Stimulated activated naive CD8-positive, alpha-beta T cell treated with anti-CD3 and anti-CD28 coated beads, Interleukin-15, Interleukin-2, amounts not matched to agents 100 U/mL and 50 U/mL, for 24 hours (primary cell): Measurements from ENCODE around the gene HES1.

Source experiments
- ATAC-seq: fragments of 150-1000 bp; cut with Tn5 transposase; one replicate; pipeline ENCODE4 v1.10.0; 2021
- DNase-seq: peaks from one replicate; pipeline ENCODE4 v3.0.0; 2021

Gene HES1

DNA sequence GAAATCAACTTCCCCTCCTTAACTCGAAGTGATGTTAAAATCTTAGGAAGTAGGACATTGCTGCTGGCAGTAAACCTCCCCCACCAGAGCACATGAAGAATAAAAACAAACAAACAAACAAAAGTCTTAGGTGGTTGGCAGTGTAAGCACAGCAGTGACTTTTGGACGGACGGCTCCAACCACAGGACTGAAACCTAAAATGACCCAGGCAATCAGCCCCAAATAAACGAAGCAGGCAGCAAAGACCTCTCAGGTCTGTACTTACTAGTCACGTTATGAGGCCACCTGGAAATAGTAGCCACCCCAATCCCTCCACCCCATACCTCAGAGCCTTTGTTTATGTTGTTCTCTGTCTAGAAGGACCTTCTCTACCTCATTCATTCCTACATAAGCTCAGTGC is 33.5 kb upstream of the HES1 start:
- ATAC-seq (no peak), DNase-seq (no peak)

DNA sequence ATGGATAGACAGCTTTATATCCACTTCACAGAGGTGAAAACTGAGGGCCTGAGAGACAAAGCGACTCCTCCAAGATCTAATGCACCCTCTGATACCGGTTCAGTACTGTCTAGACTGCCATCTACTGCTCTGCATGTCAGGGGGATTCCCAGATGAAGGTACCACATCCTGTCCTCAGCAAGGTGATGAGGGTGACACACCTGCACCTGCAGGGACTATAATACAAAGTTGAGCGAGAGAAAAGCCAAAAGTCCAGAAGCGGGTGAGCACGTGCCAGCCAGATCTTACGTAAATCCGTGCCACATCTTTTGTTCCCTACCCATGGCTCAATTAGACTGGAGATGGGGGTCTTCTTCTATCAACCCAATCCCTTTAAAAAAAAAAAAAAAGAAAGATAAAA is 32.4 kb upstream of the HES1 start:
- ATAC-seq = no peak

DNA sequence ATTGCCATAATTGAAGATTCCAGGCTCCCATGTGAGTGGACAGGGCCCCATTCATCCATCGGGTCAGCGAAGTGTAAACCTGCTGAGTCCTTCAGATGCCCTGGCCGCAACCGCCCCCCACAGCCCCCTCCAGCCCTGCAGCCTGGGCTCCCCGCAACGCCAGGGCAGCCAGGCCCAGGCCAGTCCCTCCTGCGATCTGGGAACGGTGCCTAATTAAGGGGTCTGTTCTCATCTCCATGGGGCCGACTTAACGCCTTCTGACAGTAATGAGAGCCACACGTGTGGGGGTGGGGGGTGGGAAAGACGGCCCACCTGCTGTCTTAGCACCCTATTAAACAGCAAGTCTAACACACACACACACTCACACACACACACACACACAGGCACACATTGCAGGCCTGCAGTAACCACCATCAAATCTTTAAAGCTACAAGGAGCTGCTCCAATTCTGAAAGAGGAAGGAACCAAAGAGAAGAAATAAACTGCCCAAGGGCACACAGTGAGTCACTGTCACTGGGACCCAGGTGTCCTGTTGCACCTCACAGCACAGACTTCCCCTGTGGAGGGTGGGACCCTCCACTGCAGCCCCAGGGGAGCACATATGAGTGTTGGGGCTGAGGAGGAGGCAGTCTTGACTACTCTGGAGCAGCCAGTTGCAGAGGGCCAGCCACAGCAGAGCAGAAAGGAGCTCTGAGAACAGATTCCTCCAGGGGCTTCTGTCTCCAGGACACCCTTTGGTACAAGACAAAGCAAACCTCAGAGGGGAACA is 31.8 kb upstream of the HES1 start:
- DNase-seq (peak; percentile 31), ATAC-seq (peak; percentile 51)

More for the DNA sequence above, 32.4 kb upstream of the HES1 start:
- peak; percentile 18 for DNase-seq

DNA sequence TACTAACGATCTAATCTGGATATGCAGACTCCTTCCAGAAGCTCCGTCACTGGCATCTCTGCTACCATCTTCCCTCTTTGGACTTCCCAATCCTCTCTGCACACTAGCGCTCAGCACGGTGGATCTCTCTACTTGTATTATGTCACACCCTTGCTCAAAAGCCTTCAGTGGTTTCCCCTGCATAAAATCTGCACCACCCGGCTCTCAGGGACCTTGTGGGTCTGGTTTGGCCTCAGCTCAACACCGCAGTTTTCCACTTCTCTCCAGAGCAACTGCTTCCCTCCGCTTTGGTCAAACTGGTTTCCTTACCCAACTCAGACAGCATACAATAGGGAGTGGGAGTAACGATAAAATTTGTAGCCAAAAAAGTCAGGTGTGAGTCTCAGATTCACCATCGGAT is 30.7 kb upstream of the HES1 start:
- no peak for DNase-seq
- ATAC-seq = no peak

DNA sequence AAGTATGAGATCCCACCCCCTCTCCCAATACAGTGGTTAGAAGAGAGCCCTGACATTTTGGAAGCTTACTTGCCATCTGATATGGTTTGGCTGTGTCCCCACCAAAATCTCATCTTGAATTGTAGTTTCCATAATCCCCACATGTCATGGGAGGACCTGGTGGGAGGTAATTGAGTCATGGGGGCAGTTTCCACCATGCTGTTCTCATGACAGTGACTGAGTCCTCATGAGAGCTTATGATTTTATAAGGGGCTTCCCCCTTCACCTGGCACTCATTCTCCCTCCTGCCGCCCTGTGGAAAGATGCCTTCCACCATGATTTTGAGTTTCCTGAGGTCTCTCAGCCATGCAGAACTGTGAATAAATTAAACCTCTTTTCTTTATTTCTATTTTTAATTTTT is 28.8 kb upstream of the HES1 start:
- DNase-seq (peak; percentile 55), ATAC-seq (peak; percentile 84)

DNA sequence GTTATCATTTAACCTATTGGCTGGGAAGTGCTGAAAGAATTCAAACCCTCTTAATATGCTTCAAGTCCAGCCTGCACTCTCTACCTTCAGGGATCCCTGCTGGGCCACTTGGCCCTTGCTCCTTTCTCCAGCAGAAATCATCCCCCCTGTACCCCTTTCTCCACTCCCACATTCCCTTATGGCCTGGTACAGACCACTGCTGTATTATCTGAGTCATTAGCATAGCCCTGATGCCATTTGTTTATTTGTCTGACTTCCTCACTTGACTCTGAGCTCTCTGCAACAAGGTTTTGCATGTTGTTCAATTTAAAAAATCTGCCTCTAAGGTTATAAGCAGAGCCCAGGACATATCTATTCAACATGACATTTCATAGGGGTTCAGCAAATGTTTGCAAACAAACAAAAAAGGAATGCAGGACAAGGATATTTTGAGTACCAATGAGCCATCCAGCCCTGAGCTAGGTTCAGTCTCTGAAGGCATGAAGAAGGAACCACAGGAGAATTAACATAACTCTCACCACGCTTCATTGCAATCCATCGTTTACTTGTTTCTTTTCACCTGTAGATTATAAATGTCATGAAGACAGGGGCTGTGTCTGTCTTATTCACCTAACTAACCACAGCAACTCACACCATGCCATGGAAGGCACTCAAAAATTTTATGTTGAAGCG is 26.6 kb upstream of the HES1 start:
- ATAC-seq (no peak), DNase-seq (no peak)

DNA sequence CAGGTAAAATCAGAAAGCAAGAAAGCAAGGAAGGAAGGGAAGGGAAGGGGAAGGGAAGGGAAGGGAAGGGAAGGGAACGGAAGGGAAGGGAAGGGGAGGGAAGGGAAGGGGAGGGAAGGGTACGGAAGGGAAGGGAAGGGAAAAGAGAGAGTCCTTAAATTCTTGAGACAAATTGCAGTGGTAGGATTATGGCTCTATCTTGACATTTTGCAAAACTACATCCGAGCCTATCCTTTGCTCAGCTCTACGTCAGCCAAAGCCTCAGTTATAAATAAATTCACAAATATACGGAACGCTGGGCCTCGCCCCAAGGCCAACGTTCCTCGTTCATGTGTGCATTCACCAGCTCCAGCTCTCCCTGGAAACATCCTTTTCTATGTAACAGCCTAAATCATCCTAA is 25.5 kb upstream of the HES1 start:
- no peak for ATAC-seq

DNA sequence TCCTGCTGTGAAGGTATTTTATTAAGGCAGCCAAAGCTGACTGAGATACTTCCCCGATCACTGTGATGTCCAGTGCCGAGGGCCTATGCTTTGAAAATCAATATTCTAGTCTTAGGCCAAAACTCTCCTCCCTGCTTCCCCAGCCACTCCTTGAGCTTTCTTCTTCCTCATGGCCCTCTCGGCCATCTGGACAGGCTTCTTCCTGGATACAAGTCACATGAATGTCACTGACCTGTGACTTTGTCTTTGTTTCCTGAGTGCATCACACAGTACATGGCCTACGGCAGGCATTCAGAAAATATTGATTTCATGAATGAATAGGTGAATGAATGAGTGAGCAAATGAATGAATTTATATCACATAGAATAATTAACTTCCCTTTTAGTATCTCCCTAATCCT is 24.6 kb upstream of the HES1 start:
- DNase-seq (no peak), ATAC-seq (no peak)

More for the DNA sequence above, 25.5 kb upstream of the HES1 start:
- no peak for DNase-seq

DNA sequence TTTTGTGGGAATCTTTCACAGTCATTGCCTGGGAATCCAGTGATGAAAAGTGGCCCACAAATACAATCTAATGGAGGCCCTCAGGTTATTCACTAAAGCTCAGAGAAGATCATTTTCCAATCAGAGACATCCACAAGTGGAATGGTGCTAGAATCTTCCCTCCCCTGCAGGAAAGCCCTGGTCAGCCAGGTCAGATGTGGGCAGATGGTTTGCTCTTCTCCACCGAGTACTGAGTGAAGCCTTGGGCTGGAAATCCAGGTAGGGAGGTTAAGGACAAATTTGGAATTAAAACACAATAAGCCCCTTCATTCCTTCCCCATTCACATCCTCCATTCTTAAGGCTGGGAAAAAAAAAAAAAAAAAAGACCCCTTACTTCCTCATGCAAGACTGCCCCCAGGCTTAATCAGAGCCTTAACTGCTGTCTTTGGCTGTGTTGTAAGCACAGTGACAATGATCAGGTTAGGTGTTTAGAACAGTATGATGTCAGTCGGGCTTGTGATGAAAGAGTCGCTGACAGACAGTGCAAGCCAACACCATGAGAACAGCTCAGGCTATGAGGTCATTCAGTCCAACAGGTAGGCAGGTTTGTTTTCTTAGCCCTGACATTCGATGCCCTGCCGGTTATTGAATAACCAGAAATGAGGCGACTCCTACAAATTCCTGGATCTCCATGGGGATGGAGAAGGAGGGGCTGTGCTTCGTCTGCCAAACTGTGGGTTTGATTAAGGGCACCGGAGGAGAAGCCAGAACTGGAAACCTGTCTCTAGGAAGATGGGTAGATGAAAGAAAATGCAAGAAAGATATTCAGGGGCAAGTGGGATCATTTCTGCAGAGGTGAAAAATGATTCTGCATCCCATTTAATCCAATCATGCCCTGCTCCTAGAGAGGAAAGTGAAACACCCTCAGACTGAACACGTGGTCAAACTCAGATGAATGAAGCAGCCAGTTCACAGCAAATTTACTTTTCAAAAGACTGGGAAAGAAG is 23.5 kb upstream of the HES1 start:
- no peak for ATAC-seq
- no peak for DNase-seq

DNA sequence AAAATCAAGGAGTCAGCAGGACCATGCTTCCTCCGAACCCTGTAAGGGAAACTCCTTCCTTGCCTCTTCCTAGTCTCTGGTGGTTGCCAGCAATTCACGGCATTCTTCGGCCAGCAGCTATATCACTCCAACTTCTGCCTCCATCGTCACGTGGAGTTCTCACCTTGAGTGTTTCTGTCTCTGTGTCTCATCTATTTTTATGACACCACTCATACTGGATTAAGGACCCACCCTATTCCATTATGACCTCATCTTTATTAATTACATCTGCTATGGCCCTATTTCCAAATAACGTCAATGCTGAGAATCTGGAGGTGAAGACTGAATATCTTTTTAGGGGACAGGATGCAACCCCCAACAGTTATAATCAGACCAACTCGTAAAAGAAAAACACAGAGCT is 21.8 kb upstream of the HES1 start:
- no peak for DNase-seq

DNA sequence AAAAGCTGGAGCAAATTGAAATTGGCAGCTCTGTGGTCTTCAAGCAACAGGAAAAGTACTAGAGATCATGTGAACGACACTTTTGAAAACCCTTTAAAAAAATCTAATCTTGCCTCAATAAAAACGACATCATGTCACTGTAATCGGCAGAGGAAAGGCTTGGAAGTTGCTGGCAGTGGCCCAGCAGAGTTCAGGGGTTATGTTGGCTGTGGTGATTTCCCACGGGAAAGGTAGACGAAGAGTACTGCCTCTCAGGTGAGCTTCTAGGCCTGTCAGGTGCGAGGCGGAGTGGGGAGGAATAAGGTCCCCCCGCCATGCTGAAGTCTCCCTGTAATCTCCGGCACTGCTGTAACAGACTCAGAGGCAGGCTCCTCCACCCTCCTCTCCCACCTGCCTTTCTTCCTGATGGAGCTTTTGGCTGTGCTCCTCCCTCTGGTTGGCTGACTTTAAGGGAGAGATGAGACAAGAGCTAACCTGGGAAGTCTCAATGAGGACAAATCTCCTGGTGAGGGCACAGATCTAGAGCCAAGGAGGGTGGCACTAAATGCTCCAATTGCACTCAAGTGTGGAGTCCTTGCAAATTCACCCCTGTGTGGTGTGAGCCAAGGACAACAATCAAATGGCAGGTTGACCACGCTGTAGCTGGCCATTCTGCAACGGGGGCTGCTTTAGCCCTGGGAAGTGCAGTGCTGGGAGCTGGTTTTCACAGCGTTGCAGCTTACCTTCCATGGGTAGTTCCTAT is 18.7 kb upstream of the HES1 start:
- DNase-seq = no peak
- no peak for ATAC-seq

More for the DNA sequence above, 21.8 kb upstream of the HES1 start:
- no peak for ATAC-seq

DNA sequence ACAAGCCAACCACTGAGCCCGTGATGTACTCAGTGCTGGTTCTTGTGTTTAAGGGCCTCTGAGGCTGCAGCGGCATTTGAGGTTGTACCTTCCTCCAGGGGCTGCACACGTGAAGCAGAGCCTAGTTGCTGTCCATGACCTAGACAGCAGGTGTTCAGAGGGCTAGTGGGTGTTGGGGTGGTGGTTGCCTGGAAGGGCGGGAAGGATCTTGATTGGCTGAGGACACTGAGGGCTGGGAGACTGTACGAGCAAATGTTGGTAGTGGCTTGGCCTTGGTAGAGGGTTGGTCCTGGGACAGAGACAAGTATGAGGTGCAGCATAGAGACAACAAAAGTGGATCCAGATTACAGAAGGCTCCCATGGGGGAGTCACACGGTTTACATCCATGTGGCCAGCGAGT is 17.0 kb upstream of the HES1 start:
- DNase-seq (no peak), ATAC-seq (no peak)

DNA sequence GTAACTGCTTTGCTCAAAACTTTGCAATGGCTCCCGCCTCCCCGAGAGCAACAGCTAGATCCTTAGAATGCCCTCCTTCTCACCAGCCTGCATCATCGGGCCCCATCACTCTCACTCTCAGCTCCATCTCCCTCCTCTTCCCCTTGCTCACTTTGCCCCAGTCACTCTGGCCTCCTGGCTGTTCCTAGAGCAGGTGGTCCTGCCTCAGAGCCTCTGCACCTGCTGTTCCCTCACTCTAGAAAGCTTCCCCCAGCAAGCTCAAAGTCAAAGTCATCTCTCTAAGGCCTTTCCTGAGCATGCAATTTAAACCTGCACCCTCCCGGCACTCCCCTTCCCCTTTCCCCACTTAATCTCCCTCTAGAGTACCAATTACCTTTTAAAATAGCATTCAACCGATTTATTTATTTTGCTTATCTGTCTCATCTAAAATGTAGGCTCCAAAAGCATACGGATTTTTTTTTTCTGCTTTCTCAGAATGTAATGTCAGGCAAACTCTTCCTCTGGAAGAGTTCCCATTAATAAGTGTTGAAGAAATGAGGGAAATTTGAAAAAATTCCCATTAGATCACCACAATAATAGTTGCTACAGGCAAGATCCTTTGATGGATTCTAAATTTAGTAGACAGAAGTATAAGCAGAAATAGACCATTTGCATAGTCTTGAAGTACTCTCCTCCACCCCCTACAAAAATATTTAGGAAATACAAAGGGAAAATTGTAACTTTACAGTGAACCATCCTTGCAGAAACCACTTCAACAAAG is 15.9 kb upstream of the HES1 start:
- ATAC-seq (no peak), DNase-seq (no peak)

DNA sequence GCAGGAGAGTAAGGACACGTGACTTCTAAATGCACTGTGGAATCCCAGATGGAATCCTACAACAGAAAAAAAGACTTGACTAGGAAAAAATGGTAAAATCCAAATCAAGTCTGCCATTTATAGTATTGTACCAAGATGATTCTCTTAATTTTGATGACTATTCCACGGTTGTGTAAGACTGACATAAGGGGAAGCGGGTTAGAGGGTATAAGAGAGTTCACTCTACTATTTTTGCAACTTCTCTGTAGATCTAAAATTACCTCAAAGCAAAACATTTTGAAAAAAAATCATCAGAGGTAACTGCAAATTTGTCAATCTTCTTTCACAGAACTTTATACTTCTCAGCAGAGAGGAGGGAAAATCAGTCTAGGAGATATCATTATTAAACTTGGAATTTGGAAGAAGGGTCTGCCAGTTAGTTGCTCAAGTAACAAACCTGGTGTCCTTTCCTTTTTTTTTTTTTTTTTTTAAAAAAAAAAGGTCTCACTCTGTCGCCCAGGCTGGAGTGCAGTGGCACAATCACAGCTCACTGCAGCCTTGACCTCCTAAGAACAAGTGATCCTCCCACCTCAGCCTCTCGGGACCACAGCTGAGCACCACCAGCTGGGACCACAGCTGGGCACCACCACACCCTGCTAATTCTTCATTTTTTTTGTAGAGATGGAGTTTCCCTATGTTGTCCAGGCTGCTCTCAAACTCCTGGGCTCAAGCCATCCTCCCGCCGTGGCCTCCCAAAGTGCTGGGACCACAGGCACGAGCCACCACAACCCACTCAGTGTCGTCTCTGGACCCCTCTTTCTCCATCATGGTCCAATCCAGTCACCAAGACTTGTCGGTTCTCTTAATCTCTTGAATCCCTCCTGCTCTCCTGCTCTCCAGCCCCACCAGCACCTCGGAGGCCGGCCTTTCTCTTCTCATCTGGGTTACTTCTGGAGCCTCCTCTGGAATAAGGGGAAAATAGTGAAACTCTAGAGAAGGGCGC is 14.9 kb upstream of the HES1 start:
- ATAC-seq (no peak), DNase-seq (no peak)

DNA sequence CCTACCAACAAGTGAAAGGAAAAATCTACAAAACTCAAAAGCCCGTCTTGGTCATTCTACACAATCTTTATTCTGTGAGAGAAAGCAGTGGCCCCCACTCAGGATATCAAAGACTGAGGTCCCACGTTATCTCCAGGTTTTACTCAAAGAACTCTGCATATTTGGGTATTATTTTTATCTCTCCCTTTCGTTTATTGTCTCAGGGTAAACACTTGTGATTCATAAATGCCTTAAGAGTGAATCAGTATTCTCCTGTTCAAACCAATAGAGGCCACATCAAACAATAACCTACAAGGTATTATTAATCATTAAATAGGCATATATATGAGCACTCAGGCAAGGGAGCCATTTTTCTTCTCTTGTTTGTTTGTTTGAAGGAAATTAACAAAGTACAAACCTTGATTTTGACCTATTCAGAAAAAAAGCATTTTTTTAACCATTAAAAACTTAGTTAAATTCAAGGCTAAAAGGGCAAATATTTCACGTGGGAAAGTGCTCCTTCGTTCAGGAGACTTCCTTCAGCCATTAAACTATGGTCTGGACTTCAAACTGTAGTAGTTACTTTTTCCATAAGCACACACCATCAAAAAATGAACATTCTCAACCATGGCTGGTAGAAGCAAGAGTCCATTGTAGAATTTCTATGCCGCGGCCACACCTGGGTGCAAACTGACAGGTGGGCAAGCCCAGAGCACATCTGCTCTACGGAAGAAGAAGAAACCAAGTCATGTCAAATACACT is 13.9 kb upstream of the HES1 start:
- no peak for DNase-seq

DNA sequence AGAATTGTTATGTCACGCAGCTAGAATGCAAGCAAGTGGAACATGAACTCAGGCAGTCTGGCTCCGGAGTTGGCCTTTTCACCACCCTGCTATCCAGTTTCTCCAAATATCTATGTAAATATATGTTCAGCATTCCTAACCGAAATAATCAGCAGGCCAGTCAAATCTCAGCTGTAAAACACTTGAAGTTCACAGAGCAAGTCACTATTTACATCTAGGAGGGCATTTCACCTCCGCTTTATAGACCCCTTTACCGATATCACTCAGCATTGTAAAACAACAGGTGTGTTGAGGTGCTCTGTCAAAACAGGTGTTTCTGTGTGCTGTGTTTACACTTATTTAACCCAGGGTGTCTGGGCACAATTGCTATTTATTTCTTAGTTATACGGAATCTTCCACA is 12.2 kb upstream of the HES1 start:
- ATAC-seq (no peak), DNase-seq (no peak)

More for the DNA sequence above, 13.9 kb upstream of the HES1 start:
- ATAC-seq = no peak

DNA sequence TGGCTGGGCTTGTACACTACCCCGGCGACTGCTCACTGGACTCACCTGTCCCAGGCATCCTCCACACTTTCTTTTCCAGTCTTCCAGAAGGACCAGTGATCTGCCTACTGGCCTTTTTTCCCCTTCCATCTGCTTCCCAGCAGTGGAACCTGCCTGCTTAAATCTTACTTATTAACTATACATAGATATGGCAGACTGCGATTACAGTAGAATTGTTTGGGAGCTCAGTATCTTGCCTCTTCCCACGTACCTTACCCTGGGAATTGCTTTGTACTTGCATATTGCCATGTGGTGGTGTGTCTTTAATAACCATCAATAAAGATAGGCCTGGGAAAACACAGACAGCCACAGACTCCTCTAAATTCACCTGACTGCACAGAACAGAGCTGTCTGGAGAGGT is 11.8 kb upstream of the HES1 start:
- ATAC-seq (no peak), DNase-seq (no peak)

DNA sequence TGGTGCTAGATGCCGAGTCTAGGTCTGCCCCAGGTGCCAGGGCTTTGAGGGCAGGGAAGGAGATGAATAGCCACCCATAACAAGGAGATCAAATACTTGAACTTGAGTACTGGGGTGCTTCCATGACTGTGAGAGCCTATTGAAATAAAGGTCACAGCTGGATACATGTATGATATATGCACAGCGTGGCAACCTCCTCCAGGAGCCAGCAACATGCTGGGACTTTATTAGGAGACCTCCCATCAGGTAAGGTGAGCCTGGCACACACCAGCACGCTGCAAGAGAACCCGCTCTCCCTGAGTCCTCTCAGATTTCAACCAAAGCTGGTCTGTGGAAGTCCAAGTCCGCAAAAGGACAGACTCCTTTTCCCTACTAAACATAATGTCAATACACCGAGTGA is 10.5 kb upstream of the HES1 start:
- DNase-seq = no peak
- no peak for ATAC-seq

DNA sequence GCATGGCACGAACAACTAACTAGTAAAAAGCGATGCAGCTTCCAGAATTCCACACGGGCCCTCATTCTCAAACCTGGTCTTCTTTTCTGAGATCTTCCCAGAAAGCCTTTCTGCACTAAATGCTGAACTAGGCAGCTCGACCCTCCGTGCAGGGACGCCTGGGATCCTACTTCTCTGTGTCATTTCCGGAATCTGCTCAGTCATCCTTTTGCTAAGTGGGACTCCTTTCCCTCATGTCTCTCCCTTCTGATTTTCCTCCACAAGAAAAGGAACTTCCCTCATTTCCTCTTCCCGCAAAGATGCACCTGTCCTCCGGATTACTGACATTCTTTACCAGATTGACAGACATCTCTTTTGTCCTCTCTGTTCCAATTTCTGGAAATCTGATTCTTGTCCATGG is 9.2 kb upstream of the HES1 start:
- DNase-seq = no peak
- ATAC-seq = no peak
